Pancreas (tissue), 10 donors: ENCODE data around the gene COL9A2. TPM values are rescaled to one million over a fixed set of nuclear protein-coding genes. Genes with fewer than 3 reads are reported as not detected.
"Not testable (repeated sequence)": the region's sequence is repeated elsewhere in the genome, so short reads cannot be mapped to it uniquely, and the experiment has no call there.

Source experiments
- ATAC-seq, 4 donors: fragments of 200-7000 bp; cut with Tn5 transposase; one replicate each; pipeline versions ENCODE4 v1.8.0 to v1.9.1; 2020; ENCODE audit warnings: mild to moderate bottlenecking in 4 of 4, moderate library complexity in 4 of 4
- DNase-seq, 6 donors: peaks; one replicate each; pipeline ENCODE4 v3.0.0-alpha.2; 2020
- FAIRE-seq: peaks from 2 replicates; lab custom pipeline; 2012; peaks lifted over from hg19 to GRCh38; lab: Jason Lieb, UNC
- H3K27ac ChIP-seq, 4 donors: fragments of 200-600 bp; sonication (generic); 1 replicate in 3 of 4; 2 replicates in 1 of 4; pipeline versions ENCODE4 v1.5.0 to v1.8.0; 2020
- H3K27me3 ChIP-seq, 4 donors: fragments of 200-600 bp; one replicate each; pipeline ENCODE4 v1.8.0; 2021
- H3K36me3 ChIP-seq, 3 donors: fragments of 200-600 bp; sonication (generic) in 1 of 3; one replicate each; pipeline versions ENCODE4 v1.5.0 to v1.8.0; 2020 to 2021
- H3K4me1 ChIP-seq, 3 donors: fragments of 200-600 bp; one replicate each; pipeline ENCODE4 v1.8.0; 2021
- H3K4me3 ChIP-seq, 4 donors: fragments of 200-600 bp; sonication (generic) in 2 of 4; one replicate each; pipeline versions ENCODE4 v1.5.0 to v1.8.0; 2020 to 2021
- H3K9me3 ChIP-seq, 4 donors: fragments of 200-600 bp; one replicate each; pipeline ENCODE4 v1.8.0; 2021
- WGBS, 2 donors: extraction: QIAGEN DNeasy Blood & Tissue Kit; methylation state at CpG; one replicate each; pipeline ENCODE4 v1.1.7; 2013; 5-methylcytosine and 5-hydroxymethylcytosine counted together
- intact Hi-C, 3 donors: fragments of 100-400 bp; cut with DNase I; formaldehyde crosslinking; loops; one replicate each; pipeline versions ENCODE4 v1.11.1 to v1.14.2; 2022
- polyA plus RNA-seq, 2 donors: library from polyadenylated mRNA; stranded (reverse); fragments of 200-250 nt; gene quantifications; one replicate each; pipeline ENCODE4 v1.2.3, GENCODE V29; 2013
- total RNA-seq, 6 donors: library from RNA; stranded (reverse); fragmentation: NEBNext Ultra II Directional in 4 of 6; extraction: Animal tissue kit (Norgen Biotek cat#: 25700) in 4 of 6; gene quantifications; one replicate each; pipeline versions ENCODE4 v1.2.1 to v1.2.4, GENCODE V29; 2021 to 2023
- TF ChIP-seq, protein P1 (sequence below), 4 donors: fragments of 200-600 bp; sonication (generic) in 3 of 4; IDR thresholded peaks; one replicate each; pipeline versions ENCODE4 v1.5.0 to v1.8.0; 2021; ENCODE audit warnings: antibody characterized with exemption in 4 of 4
- donor health status: healthy with polysubstance abuse.
- donor health status: DM: no; HTN: no; CAD: no; lungs with moderate emphysema.
- donor health status: DM: no; HTN: no; CAD: no.
- donor health status: control.
- donor health status: control.
- donor health status: Bipolar disorder and iron deficiency.
- donor health status: DM: yes; HTN: yes; CAD: no.
- donor health status: DM: no; HTN: no; CAD: no.
- donor health status: DM: no; HTN: no; CAD: no.
- donor health status: DM: yes; HTN: yes; CAD: no.

Gene COL9A2
- total and polyA plus RNA-seq, 8 donors, result 0.55 to 10.9 (median 2.1) TPM

GRCh38 chr1:40351124-40351523, 34.0 kb upstream of the COL9A2 start:
- no peak overlapping the region for H3K4me3 ChIP-seq
- no peaks in the 10 kb centered on the region for H3K9me3 ChIP-seq
- H3K27me3 ChIP-seq, result no peaks in the 10 kb centered on the region
- ATAC-seq (no peak), DNase-seq (no peak), FAIRE-seq (no peak)
- no peaks in the 10 kb centered on the region for H3K4me1 ChIP-seq
- no peaks in the 10 kb centered on the region for H3K36me3 ChIP-seq
- no peak overlapping the region for H3K27ac ChIP-seq
- WGBS, 2 donors, result 77 to 91% methylated on average over 2 of the region's 2 CpGs
- intact Hi-C loops, result no loop called here
- TF ChIP-seq, protein P1, sequence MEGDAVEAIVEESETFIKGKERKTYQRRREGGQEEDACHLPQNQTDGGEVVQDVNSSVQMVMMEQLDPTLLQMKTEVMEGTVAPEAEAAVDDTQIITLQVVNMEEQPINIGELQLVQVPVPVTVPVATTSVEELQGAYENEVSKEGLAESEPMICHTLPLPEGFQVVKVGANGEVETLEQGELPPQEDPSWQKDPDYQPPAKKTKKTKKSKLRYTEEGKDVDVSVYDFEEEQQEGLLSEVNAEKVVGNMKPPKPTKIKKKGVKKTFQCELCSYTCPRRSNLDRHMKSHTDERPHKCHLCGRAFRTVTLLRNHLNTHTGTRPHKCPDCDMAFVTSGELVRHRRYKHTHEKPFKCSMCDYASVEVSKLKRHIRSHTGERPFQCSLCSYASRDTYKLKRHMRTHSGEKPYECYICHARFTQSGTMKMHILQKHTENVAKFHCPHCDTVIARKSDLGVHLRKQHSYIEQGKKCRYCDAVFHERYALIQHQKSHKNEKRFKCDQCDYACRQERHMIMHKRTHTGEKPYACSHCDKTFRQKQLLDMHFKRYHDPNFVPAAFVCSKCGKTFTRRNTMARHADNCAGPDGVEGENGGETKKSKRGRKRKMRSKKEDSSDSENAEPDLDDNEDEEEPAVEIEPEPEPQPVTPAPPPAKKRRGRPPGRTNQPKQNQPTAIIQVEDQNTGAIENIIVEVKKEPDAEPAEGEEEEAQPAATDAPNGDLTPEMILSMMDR (IDR thresholded peaks at IDR 0.05), result no peak

DNA sequence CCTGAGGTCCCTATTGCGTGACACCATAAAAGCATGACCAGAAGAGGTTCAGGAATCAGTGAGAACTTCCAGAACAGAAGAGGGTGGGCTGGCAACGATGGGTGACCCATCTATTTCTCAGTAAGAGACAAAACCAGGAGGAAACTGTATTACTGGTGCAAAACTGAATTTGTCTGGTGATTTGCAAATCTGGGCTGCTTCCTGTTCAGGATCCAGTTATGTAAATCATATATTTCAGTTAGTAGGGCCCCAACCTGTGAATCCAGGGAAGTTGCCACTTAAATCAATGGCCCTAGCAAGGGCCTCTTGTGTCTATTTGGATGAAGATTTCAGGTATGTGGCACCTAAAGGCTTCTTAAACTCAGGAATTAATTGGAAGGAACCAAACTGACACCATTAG, 33.3 kb upstream of the COL9A2 start:
- Histone ChIP-seq H3K4me1 (no peaks in the 10 kb centered on the region), H3K9me3 (no peaks in the 10 kb centered on the region), H3K27ac (no peak overlapping the region), H3K27me3 (no peaks in the 10 kb centered on the region), H3K36me3 (no peaks in the 10 kb centered on the region), H3K4me3 (no peak overlapping the region)
- WGBS, 2 donors, result 81 to 86% methylated on average over 2 of the region's 2 CpGs
- no peak for ATAC-seq
- no peak for DNase-seq
- no peak for FAIRE-seq
- intact Hi-C loops, result no loop called here
- TF ChIP-seq, protein P1 (IDR thresholded peaks at IDR 0.05), result no peak

GRCh38 chr1:40344597-40344996, 27.5 kb upstream of the COL9A2 start:
- TF ChIP-seq, protein P1 (IDR thresholded peaks at IDR 0.05), result no peak
- Histone ChIP-seq H3K4me1 (no peaks in the 10 kb centered on the region), H3K27ac (no peak overlapping the region), H3K36me3 (no peaks in the 10 kb centered on the region), H3K27me3 (no peaks in the 10 kb centered on the region), H3K9me3 (no peaks in the 10 kb centered on the region), H3K4me3 (no peak overlapping the region)
- DNase-seq (peak in 1 of 6 donors; percentile 23), ATAC-seq (peak in 3 of 4 donors; percentile 56 to 82 (median 78)), FAIRE-seq (no peak)
- WGBS, 2 donors, result 34 to 35% methylated on average over 6 of the region's 6 CpGs
- intact Hi-C loops, result loop anchor here in 2 of 3 donors (5.0 to 10.0 kb wide), 2 partner anchors 197 to 200 kb away; no protein-coding TSS in a partner anchor

GRCh38 chr1:40342381-40342717, 25.3 kb upstream of the COL9A2 start:
- H3K36me3 ChIP-seq, DNase-seq, FAIRE-seq, H3K27ac ChIP-seq, H3K4me3 ChIP-seq, H3K9me3 ChIP-seq, ATAC-seq, H3K27me3 ChIP-seq, H3K4me1 ChIP-seq: not testable (repeated sequence)
- WGBS, 2 donors, result 91 to 93% methylated on average over 3 of the region's 3 CpGs
- intact Hi-C loops, result loop anchor here in 2 of 3 donors (5.0 to 10.0 kb wide), 2 partner anchors 195 to 198 kb away; no protein-coding TSS in a partner anchor

DNA sequence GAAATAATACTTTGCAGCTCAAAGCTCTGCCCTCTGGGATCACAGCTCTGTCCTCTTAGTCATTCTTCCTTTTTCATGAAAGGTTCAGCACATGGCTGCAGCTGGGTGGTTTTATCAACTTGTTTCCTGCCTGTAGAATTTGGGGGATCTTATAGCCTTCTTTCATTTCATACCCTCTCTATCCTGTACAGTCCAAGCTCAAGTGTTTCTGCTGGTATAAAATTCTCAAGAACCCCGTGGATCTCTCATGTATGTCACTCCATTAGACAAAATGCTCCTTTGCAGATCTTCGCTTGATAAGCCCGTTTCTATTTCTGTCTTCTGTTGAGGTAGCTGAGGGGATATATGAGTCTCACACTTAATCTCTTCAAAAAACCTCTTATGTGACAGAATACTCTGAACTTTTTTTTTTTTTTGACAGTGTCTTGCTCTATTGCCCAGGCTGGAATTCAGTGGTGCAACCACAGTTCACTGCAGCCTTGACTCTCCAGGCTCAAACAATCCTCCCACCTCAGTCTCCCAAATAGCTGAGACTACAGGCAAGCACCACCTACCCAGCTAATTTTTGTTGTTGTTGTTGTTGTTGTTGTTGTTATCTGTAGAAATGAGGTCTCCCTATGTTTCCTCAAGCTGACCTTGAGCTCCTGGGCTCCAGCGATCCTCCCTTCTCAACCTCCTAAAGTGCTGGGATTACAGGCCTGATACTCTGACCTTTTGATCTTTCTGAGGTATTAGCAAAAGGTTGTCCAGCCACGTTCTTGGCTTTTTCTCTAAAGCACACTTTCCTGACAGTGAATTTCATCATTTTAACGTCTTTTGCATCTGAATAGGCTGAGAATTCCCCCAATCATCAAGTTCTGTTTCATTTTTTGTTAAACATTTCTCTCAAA, 24.6 kb upstream of the COL9A2 start:
- DNase-seq, result no peak
- no peak for FAIRE-seq
- no peaks in the 10 kb centered on the region for H3K27me3 ChIP-seq
- WGBS, 2 donors, result 73 to 79% methylated on average over 6 of the region's 6 CpGs
- no peaks in the 10 kb centered on the region for H3K9me3 ChIP-seq
- no peak overlapping the region for H3K4me3 ChIP-seq
- TF ChIP-seq, protein P1 (IDR thresholded peaks at IDR 0.05), result no peak
- intact Hi-C loops, result loop anchor here in 2 of 3 donors (5.0 to 10.0 kb wide), 2 partner anchors 194 to 197 kb away; no protein-coding TSS in a partner anchor
- no peaks in the 10 kb centered on the region for H3K4me1 ChIP-seq
- no peak overlapping the region for H3K27ac ChIP-seq
- no peak for ATAC-seq
- no peaks in the 10 kb centered on the region for H3K36me3 ChIP-seq
